Cardiac muscle cell (in vitro differentiated cells and primary cell): ENCODE results near the gene DOCK1. TPM values are rescaled to one million over a fixed set of nuclear protein-coding genes. Genes with fewer than 3 reads are reported as not detected.

ENCODE experiments used
- DNase-seq, 2 donors: peaks; one replicate each; pipeline versions ENCODE4 v3.0.0 to v3.0.0-alpha.2; 2010 to 2017; ENCODE audit warnings: low read depth in 1 of 2, low spot score in 1 of 2
- H3K27ac ChIP-seq: fragments of 200-600 bp; sonication (generic); 2 replicates; pipeline ENCODE4 v1.5.1; 2016
- H3K27me3 ChIP-seq: fragments of 200-600 bp; sonication (generic); 2 replicates; pipeline ENCODE4 v1.6.0; 2016; ENCODE audit warnings: control low read depth
- H3K36me3 ChIP-seq: fragments of 200-600 bp; sonication (generic); 2 replicates; pipeline ENCODE4 v1.5.1; 2016; ENCODE audit warnings: control low read depth
- H3K4me1 ChIP-seq: fragments of 200-600 bp; sonication (generic); 2 replicates; pipeline ENCODE4 v1.8.1; 2017; ENCODE audit warnings: low read depth, mild to moderate bottlenecking, mixed run types
- H3K4me3 ChIP-seq: fragments of 200-600 bp; sonication (generic); 2 replicates; pipeline ENCODE4 v1.5.1; 2016; ENCODE audit warnings: mild to moderate bottlenecking
- H3K9me3 ChIP-seq: fragments of 200-600 bp; sonication (generic); 2 replicates; pipeline ENCODE4 v1.5.1; 2017; ENCODE audit warnings: low read depth, mild to moderate bottlenecking, control low read depth
- CTCF ChIP-seq: IDR thresholded peaks from 2 replicates; pipeline ENCODE4 v1.5.1; 2012; ENCODE audit warnings: low read depth, mild to moderate bottlenecking, low read length
- polyA plus RNA-seq: library from polyadenylated mRNA; unstranded; fragments of >200 nt; fragmentation: Nextera tagmentation; extraction: Ambion mirVana; gene quantifications from 2 replicates; pipeline ENCODE4 v1.2.1, GENCODE V29; 2016
- total RNA-seq: library from RNA; depleted of rRNA; stranded (reverse); fragments of >200 nt; gene quantifications from 2 replicates; pipeline ENCODE4 v1.2.3, GENCODE V29; 2016

The DOCK1 gene
- total and polyA plus RNA-seq, 2 experiments from 2014 or later: 15.0 to 30.6 TPM

GRCh38 chr10:127497685-127498084 is 592.5 kb downstream of the DOCK1 start:
- Histone ChIP-seq H3K27ac (no peak overlapping the region), H3K9me3 (no peaks in the 10 kb centered on the region), H3K4me3 (no peak overlapping the region), H3K36me3 (no peaks in the 10 kb centered on the region), H3K27me3 (no peaks in the 10 kb centered on the region), H3K4me1 (no peaks in the 10 kb centered on the region)
- TF ChIP-seq CTCF: no peak
- DNase-seq: no peak

- Histone ChIP-seq H3K9me3 (no peaks in the 10 kb centered on the region), H3K4me3 (no peak overlapping the region), H3K27ac (no peak overlapping the region), H3K4me1 (no peaks in the 10 kb centered on the region), H3K36me3 (no peaks in the 10 kb centered on the region), H3K27me3 (no peaks in the 10 kb centered on the region)
- TF ChIP-seq CTCF: no peak
- DNase-seq: no peak
Observed at GRCh38 chr10:127498087-127498486, 592.9 kb downstream of the DOCK1 start.

- Histone ChIP-seq H3K4me3 (no peak overlapping the region), H3K4me1 (no peaks in the 10 kb centered on the region), H3K36me3 (no peaks in the 10 kb centered on the region), H3K27me3 (no peaks in the 10 kb centered on the region), H3K9me3 (no peaks in the 10 kb centered on the region), H3K27ac (no peak overlapping the region)
- no peak for DNase-seq
- TF ChIP-seq CTCF: no peak
Observed at GRCh38 chr10:127500127-127500526, 594.9 kb downstream of the DOCK1 start.

Other genes with a start within 250 kb of the DOCK1 start
- not detected in 2 replicates for gene C10orf90, start 234.7 kb upstream of the DOCK1 start, total RNA-seq
- gene C10orf90, start 234.7 kb upstream of the DOCK1 start, polyA plus RNA-seq: not detected in 2 replicates